Measurements from ENCODE around the gene DTX3L. TPM values are rescaled to one million over a fixed set of nuclear protein-coding genes. Genes with fewer than 3 reads are reported as not detected.

The DTX3L gene
- total and polyA plus RNA-seq, 12 donors = 3.2 to 61.1 (median 12.0) TPM

DNA sequence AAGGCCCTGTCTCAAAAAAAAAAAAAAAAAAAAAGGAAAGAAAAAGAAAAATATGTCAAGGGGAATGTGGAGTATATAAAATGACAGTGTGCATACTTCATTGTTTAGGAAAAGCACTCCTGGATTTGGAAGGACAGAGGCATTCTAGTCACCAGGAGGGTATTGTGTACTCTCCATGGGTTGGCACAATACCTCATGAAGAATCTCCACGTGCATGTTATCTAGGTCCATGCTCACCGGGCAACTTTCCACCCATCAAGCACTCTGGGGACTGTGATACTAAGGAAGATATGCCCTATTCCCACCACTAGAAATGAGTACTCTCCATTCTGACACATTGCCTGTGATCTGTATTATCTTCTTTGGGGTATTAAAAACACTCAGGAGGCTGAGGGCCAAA, 34.0 kb upstream of the DTX3L start:
- H3K27me3 ChIP-seq = no peaks in the 10 kb centered on the region
- DNase-seq (no peak), ATAC-seq (no peak)
- no peaks in the 10 kb centered on the region for H3K4me1 ChIP-seq
- TF ChIP-seq, protein P1, sequence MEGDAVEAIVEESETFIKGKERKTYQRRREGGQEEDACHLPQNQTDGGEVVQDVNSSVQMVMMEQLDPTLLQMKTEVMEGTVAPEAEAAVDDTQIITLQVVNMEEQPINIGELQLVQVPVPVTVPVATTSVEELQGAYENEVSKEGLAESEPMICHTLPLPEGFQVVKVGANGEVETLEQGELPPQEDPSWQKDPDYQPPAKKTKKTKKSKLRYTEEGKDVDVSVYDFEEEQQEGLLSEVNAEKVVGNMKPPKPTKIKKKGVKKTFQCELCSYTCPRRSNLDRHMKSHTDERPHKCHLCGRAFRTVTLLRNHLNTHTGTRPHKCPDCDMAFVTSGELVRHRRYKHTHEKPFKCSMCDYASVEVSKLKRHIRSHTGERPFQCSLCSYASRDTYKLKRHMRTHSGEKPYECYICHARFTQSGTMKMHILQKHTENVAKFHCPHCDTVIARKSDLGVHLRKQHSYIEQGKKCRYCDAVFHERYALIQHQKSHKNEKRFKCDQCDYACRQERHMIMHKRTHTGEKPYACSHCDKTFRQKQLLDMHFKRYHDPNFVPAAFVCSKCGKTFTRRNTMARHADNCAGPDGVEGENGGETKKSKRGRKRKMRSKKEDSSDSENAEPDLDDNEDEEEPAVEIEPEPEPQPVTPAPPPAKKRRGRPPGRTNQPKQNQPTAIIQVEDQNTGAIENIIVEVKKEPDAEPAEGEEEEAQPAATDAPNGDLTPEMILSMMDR (IDR thresholded peaks at IDR 0.05) = no peak
- no peak overlapping the region for H3K4me3 ChIP-seq
- peaks cover 0 to 95% (median 35%) of the 10 kb centered on the region in 9 donors for H3K36me3 ChIP-seq
- H3K27ac ChIP-seq = no peak overlapping the region
- H3K9me3 ChIP-seq = no peaks in the 10 kb centered on the region
- intact Hi-C loops (cut with DNase I) = no loop called here
- 28 to 46% methylated on average over 2 of the region's 2 CpGs for WGBS, 2 donors

- Histone ChIP-seq H3K36me3 (peaks cover 0 to 100% (median 39%) of the 10 kb centered on the region in 9 donors), H3K27ac (no peak overlapping the region), H3K9me3 (no peaks in the 10 kb centered on the region), H3K4me3 (no peak overlapping the region), H3K4me1 (no peaks in the 10 kb centered on the region), H3K27me3 (no peaks in the 10 kb centered on the region)
- WGBS, 2 donors = 93 to 97% methylated on average over 2 of the region's 2 CpGs
- DNase-seq (no peak), ATAC-seq (no peak)
- intact Hi-C loops (cut with DNase I) = no loop called here
- TF ChIP-seq, protein P1 (IDR thresholded peaks at IDR 0.05) = no peak
Observed at GRCh38 chr3:122533480-122533879, 30.7 kb upstream of the DTX3L start.

GRCh38 chr3:122533931-122534334, 30.2 kb upstream of the DTX3L start:
- DNase-seq (no peak), ATAC-seq (no peak)
- TF ChIP-seq, protein P1 (IDR thresholded peaks at IDR 0.05) = no peak
- Histone ChIP-seq H3K27ac (no peak overlapping the region), H3K4me3 (no peak overlapping the region), H3K27me3 (no peaks in the 10 kb centered on the region), H3K4me1 (peaks cover 0 to 3% (median 0%) of the 10 kb centered on the region in 9 donors), H3K36me3 (peaks cover 0 to 100% (median 42%) of the 10 kb centered on the region in 9 donors), H3K9me3 (no peaks in the 10 kb centered on the region)
- 85 to 87% methylated on average over 1 of the region's 1 CpG for WGBS, 2 donors
- intact Hi-C loops (cut with DNase I) = no loop called here

- Histone ChIP-seq H3K36me3 (peaks cover 0 to 100% (median 55%) of the 10 kb centered on the region in 9 donors), H3K4me3 (no peak overlapping the region), H3K9me3 (no peaks in the 10 kb centered on the region), H3K27me3 (no peaks in the 10 kb centered on the region), H3K4me1 (peaks cover 0 to 7% (median 0%) of the 10 kb centered on the region in 9 donors), H3K27ac (no peak overlapping the region)
- TF ChIP-seq, protein P1 (IDR thresholded peaks at IDR 0.05) = no peak
- ATAC-seq (no peak), DNase-seq (no peak)
- WGBS, 2 donors = 85 to 86% methylated on average over 6 of the region's 6 CpGs
- intact Hi-C loops (cut with DNase I) = no loop called here
Observed at GRCh38 chr3:122535964-122536631, 28.0 kb upstream of the DTX3L start.
